Measurements from ENCODE around the gene SBNO1. TPM values are rescaled to one million over a fixed set of nuclear protein-coding genes. Genes with fewer than 3 reads are reported as not detected.

Gene SBNO1
- total RNA-seq = 37.4 and 41.2 TPM in 2 replicates

DNA sequence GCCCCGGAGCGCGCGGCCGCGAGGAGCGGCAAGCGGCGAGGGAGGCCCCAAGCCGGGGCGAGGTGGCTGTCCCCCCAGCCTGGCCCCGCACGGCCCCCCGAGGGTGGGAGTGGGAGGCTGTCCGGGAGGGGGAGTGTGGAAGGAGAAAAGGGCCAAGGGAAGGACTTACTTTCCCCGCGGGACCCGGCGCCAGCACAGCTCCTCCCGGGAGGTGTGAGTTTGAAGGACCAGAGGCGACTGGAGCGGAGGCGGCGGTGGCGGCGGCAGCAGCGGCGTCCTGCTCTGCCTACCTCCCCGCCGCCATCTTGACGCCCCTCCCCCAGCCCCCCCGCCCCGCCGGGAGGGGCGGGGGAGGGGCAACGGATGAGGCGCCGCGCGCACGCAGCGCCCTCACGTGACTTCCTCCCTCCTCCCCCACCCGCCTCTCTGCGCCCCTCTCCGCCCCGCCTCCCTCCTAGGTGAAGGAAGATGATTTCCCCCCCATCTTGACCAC lies at the start of gene SBNO1:
TSS of gene SBNO1 (minus strand) at position 316 of the 493 bp plus-strand sequence. CDS start 14,406 bp downstream, outside the sequence.

Other genes starting within 250 kb of the SBNO1 start
- gene PITPNM2, start 213.8 kb downstream of the SBNO1 start, total RNA-seq = 4.6 and 6.5 TPM in 2 replicates
- 51.9 and 84.8 TPM in 2 replicates for gene MPHOSPH9, start 131.7 kb downstream of the SBNO1 start, total RNA-seq
- gene MTRFR, start 131.4 kb downstream of the SBNO1 start, total RNA-seq = 12.9 and 16.1 TPM in 2 replicates
- gene CDK2AP1, start 93.0 kb downstream of the SBNO1 start, total RNA-seq = 133 and 134 TPM in 2 replicates
- 58.9 and 60.4 TPM in 2 replicates for gene KMT5A, start 19.3 kb upstream of the SBNO1 start, total RNA-seq
- 3.0 and 3.5 TPM in 2 replicates for gene RILPL2, start 71.8 kb upstream of the SBNO1 start, total RNA-seq
- gene SNRNP35, start 93.3 kb upstream of the SBNO1 start, total RNA-seq = 15.1 and 15.9 TPM in 2 replicates
- gene RILPL1, start 168.9 kb upstream of the SBNO1 start, total RNA-seq = 7.9 and 12.4 TPM in 2 replicates
- 571 and 583 TPM in 2 replicates for gene TMED2, start 219.7 kb upstream of the SBNO1 start, total RNA-seq
- gene DDX55, start 237.3 kb upstream of the SBNO1 start, total RNA-seq = 24.2 and 24.6 TPM in 2 replicates

Data from uterine smooth muscle cell (primary cell).